K562 (cell line): Measurements from ENCODE around the gene HELZ. TPM values are rescaled to one million over a fixed set of nuclear protein-coding genes. Genes with fewer than 3 reads are reported as not detected.
A peak's percentile ranks its signal among the peaks of the same experiment; 100 is the strongest.

Source experiments
- CREBBP ChIP-seq: IDR thresholded peaks from one replicate; pipeline ENCODE4 v1.6.1; 2012; ENCODE audit warnings: low read depth, mild to moderate bottlenecking, control low read depth, inconsistent platforms, low read length
- EHMT2 ChIP-seq: fragments of 450-650 bp; IDR thresholded peaks from 2 replicates; pipeline ENCODE4 v1.6.1; 2018; ENCODE audit warnings: antibody characterized with exemption
- FOS ChIP-seq: IDR thresholded peaks from 3 replicates; pipeline ENCODE4 v1.6.1; 2011; ENCODE audit not compliant: insufficient read length; ENCODE audit errors: extremely low read depth
- MBD2 ChIP-seq: sonication (generic); IDR thresholded peaks from 2 replicates; pipeline ENCODE4 v1.6.1; 2016; ENCODE audit warnings: low read depth, borderline replicate concordance
- MECOM ChIP-seq: fragments of 250-450 bp; sonication (Bioruptor Pico); IDR thresholded peaks from 2 replicates; pipeline ENCODE4 v1.8.0; 2022; ENCODE audit warnings: inconsistent platforms
- NCOR1 ChIP-seq: fragments of 450-650 bp; IDR thresholded peaks from 2 replicates; pipeline ENCODE4 v1.6.1; 2016; ENCODE audit warnings: mild to moderate bottlenecking, moderate library complexity
- RBM15 ChIP-seq: fragments of 200-400 bp; formaldehyde crosslinking; IDR thresholded peaks from 2 replicates; pipeline ENCODE4 v1.6.1; 2018; ENCODE audit warnings: mild to moderate bottlenecking, low read length, moderate library complexity; ENCODE audit not compliant: insufficient read depth
- RREB1 ChIP-seq: fragments of 250-450 bp; sonication (Bioruptor Pico); IDR thresholded peaks from 2 replicates; pipeline ENCODE4 v1.4.0; 2020
- SRSF9 ChIP-seq: fragments of 200-400 bp; formaldehyde crosslinking; IDR thresholded peaks from 2 replicates; pipeline ENCODE4 v1.6.1; 2017; ENCODE audit warnings: low read depth, low read length, borderline replicate concordance
- TEAD4 ChIP-seq, 2 experiments: sonication (generic) in 1 of 2; formaldehyde crosslinking in 1 of 2; IDR thresholded peaks; 2 replicates each; pipeline versions ENCODE4 v1.6.1 to v1.8.0; 2012 to 2022; ENCODE audit warnings: borderline replicate concordance in 1 of 2, inconsistent platforms in 1 of 2, low read length in 1 of 2, mild to moderate bottlenecking in 1 of 2, missing genetic modification reagents in 1 of 2
- TGIF2 ChIP-seq: sonication (generic); formaldehyde crosslinking; IDR thresholded peaks from 2 replicates; pipeline ENCODE4 v1.8.1; 2022; ENCODE audit warnings: mild to moderate bottlenecking, missing genetic modification reagents, moderate library complexity
- ZNF146 ChIP-seq: IDR thresholded peaks from one replicate; pipeline ENCODE4 v1.6.1; 2018; ENCODE audit warnings: missing compliant biosample characterization; ENCODE audit not compliant: unreplicated experiment
- ZNF780A ChIP-seq: fragments of 250-450 bp; sonication (Bioruptor Pico); IDR thresholded peaks from 2 replicates; pipeline ENCODE4 v1.5.0; 2021; ENCODE audit warnings: mild to moderate bottlenecking
- polyA plus RNA-seq, 8 experiments: library from polyadenylated mRNA; depleted of rRNA in 4 of 8; stranded (reverse) in 5 of 8; unstranded in 3 of 8; fragments of >200 nt; fragmentation: Nextera tagmentation in 2 of 8; fragmentation: Illumina TruSeq in 1 of 8; extraction: Ambion mirVana in 2 of 8; extraction: Trizol in 1 of 8; gene quantifications; 2 replicates each; pipeline versions ENCODE4 v1.2.1 to v1.2.3, GENCODE V29; 2011 to 2014; ENCODE audit warnings: inconsistent platforms in 1 of 8, missing spikeins in 1 of 8
- total RNA-seq, 7 experiments: library from RNA; depleted of rRNA in 6 of 7; stranded (reverse); fragments of >200 nt in 6 of 7; fragmentation: Illumina TruSeq in 2 of 7; extraction: Trizol in 2 of 7; gene quantifications; 2 replicates each; pipeline versions ENCODE4 v1.2.1 to v1.2.3, GENCODE V29; 2011 to 2021; ENCODE audit warnings: low replicate concordance in 1 of 7
- TF ChIP-seq, protein P1 (sequence below): fragments of 450-650 bp; IDR thresholded peaks from 2 replicates; pipeline ENCODE4 v1.7.0; 2016; ENCODE audit warnings: borderline replicate concordance

Gene HELZ
- total and polyA plus RNA-seq, 9 of the 15 experiments (the other 6 are each of a cell fraction or from before 2014, with no cell fraction given): 5.2 to 39.8 (median 17.3) TPM

GRCh38 chr17:67110619-67111018 is 134.4 kb downstream of the HELZ start (continued):
- peak; percentile 61 for TF ChIP-seq NCOR1
- no peak for TF ChIP-seq MECOM (CRISPR knock-in tag)
- TF ChIP-seq, protein P1, sequence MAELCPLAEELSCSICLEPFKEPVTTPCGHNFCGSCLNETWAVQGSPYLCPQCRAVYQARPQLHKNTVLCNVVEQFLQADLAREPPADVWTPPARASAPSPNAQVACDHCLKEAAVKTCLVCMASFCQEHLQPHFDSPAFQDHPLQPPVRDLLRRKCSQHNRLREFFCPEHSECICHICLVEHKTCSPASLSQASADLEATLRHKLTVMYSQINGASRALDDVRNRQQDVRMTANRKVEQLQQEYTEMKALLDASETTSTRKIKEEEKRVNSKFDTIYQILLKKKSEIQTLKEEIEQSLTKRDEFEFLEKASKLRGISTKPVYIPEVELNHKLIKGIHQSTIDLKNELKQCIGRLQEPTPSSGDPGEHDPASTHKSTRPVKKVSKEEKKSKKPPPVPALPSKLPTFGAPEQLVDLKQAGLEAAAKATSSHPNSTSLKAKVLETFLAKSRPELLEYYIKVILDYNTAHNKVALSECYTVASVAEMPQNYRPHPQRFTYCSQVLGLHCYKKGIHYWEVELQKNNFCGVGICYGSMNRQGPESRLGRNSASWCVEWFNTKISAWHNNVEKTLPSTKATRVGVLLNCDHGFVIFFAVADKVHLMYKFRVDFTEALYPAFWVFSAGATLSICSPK: no peak
- no peak for TF ChIP-seq FOS
- TF ChIP-seq RREB1 (CRISPR knock-in tag): no peak
- TF ChIP-seq TGIF2: no peak
- TF ChIP-seq ZNF146 (CRISPR knock-in tag): no peak
- TF ChIP-seq MBD2: no peak
- no peak for TF ChIP-seq SRSF9
- no peak for TF ChIP-seq ZNF780A (CRISPR knock-in tag)
- TF ChIP-seq RBM15: no peak
- TF ChIP-seq EHMT2: no peak
- no peak for TF ChIP-seq CREBBP
- peak; percentile 57; the same call in 1 of the 2 replicates for TF ChIP-seq TEAD4 (IDR thresholded peaks at IDR 0.05; ENCODE audit: low read length)
- no peak for TF ChIP-seq TEAD4 (CRISPR knock-in tag; IDR thresholded peaks at IDR 0.05; ENCODE audit: borderline replicate concordance)
